ENCODE measurements around the gene ANTXRL. TPM values are rescaled to one million over a fixed set of nuclear protein-coding genes. Genes with fewer than 3 reads are reported as not detected.
"Not testable (repeated sequence)": the region's sequence is repeated elsewhere in the genome, so short reads cannot be mapped to it uniquely, and the experiment has no call there.

Gene ANTXRL
- total RNA-seq, 1 donor from 2014 or later, result not detected

- no peak for ATAC-seq
- DNase-seq (ENCODE audit: low spot score), result peak; percentile 41
Measured at GRCh38 chr10:46292573-46293023, 5.8 kb downstream of the ANTXRL start.

DNA sequence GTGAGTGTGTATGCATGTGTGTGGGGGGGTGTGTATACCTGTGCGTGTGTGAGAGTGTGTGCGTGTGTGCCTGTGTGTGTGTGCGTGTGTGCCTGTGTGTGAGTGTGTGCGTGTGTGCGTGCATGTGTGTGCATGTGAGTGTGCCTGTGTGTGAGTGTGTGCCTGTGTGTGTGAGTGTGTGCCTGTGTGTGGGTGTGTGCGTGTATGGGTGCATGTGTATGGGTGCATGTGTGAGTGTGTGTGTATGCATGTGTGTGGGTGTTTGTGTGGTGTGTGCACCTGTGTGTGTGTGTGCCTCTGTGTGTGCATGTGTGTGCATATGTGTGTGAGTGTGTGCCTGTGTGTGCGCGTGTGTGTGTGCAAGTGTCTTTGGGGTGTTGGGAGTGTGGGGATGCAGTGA, 6.4 kb downstream of the ANTXRL start:
- ATAC-seq, result no peak
- DNase-seq (ENCODE audit: low spot score), result peak; percentile 10

- ATAC-seq, result peak; percentile 56
- peak; percentile 49 for DNase-seq (ENCODE audit: low spot score)
Measured at GRCh38 chr10:46293832-46294640, 7.2 kb downstream of the ANTXRL start.

DNA sequence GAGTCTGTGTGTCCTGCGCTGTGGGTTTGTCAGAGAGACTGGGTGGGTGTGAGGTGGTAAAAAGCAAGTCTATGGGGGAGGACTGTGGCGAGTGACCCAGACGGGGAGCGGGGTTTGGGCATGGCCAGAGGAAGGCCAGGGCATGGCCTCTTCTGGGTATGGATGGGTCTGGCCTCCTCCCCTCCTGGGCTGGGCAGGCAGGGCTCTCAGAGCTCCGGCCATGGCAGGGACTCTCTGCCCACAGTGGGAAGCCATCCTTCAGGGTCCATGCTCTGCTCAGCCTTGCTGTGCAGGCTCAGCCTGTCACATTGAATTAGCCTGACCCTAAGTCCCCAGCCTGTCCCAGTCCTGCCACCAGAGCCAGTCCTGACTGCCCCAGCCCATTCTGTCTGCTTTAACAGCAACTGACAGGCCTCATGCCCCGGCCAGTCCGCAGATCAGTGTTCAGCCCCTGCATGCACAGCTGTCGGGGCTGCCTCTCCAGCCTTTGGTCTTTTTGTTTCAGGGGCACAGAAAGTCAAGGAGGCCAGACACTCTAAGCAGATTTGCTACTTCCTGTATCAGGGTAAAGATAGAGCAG, 7.9 kb downstream of the ANTXRL start:
- ATAC-seq, result no peak
- peak; percentile 43 for DNase-seq (ENCODE audit: low spot score)

- ATAC-seq; DNase-seq (ENCODE audit: low spot score): not testable (repeated sequence)
Measured at GRCh38 chr10:46295350-46296010, 8.7 kb downstream of the ANTXRL start.

GRCh38 chr10:46296086-46296485, 9.3 kb downstream of the ANTXRL start:
- not testable (repeated sequence) for DNase-seq (ENCODE audit: low spot score); ATAC-seq

GRCh38 chr10:46296641-46297141, 9.9 kb downstream of the ANTXRL start:
- ATAC-seq, result no peak
- peak; percentile 45 for DNase-seq (ENCODE audit: low spot score)

DNA sequence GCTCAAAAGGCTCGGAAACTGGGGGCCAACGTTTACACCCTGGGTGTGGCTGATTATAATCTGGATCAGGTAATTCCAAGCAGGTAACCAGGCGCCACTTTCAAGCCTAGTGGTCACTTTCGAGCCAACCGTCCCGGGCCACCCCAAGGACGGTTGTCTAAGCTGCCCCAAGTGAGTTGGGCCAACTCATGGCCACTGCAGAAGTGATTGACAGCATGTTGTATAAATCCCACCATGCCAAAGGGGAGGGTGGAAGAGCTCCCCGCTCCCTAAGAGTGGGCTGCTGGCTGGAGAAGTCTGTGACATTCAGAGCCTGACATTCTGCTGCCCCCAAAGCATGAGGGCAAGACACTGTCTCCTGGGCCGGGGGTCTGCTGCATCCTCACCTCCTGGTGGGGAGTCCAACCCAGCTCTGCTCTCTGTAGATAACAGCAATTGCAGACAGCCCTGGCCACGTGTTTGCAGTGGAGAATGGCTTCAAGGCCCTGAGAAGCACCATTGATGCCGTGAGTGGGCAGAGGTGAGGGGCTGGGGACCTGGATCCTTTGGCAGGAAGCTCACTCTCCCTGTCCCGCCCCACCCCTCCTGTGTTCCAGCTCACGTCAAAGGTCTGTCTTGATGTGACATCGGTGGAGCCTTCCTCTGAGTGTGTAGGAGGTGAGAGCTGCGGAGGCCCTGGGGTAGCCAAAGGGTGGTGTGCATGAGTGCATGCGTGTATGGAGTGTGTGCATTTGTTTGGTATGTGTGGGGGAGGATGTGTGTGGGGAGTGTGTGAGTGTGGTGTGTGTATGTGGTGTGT, 10.8 kb downstream of the ANTXRL start:
- ATAC-seq (no peak), DNase-seq (ENCODE audit: low spot score) (peak; percentile 41)

DNA sequence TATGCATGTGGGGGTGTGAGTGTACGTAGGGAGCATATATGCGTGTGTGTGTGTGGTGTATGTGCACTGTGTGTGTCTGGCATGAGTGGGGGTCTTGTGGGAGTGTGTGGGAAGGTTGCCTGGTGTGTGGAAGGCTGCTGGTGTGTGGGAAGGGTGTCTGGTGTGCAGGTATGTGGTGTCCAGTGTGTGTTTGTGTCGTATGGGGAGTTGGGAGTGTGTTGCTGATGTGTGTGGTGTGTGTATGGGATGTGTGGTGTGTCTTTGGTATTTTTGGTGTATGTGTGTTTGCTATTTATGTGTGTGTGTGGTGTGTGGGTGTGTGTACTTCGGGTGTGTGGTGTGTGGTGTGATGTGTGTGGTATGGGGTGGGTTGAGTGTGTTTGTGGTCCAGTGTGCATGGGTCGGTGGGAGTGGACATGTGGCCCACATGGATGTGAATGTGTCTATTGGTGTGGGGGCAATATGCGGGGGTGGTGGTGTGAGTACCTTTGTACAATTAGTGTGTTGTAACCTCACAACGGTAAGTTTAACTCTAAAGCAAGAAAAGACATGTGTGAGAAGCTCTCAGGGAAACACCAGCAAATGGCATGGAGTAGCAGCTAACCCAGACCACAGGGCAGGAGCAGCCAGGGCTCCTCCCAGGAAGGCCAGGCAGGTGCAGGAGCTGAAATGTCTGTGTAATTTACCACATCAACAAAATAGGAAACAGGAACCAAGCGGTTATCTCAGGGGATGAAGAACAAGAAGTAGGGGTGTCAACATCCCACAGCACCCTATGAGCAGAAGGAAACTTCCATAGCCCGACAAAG, 11.9 kb downstream of the ANTXRL start:
- ATAC-seq (no peak), DNase-seq (ENCODE audit: low spot score) (peak; percentile 41)

DNA sequence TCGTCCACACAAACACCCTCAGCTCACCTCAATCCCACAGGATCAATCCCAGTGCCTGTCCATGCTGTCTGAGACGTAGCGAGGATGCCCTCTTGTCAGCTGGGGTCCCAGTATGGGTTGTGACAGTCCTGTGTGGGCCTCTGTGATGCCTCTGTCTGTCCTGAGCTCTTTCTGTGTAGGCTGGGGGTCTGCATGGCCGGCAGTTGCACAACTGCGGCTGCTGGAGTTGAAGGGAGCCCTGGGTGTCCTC, 12.4 kb downstream of the ANTXRL start:
- no peak for DNase-seq (ENCODE audit: low spot score)
- no peak for ATAC-seq

DNA sequence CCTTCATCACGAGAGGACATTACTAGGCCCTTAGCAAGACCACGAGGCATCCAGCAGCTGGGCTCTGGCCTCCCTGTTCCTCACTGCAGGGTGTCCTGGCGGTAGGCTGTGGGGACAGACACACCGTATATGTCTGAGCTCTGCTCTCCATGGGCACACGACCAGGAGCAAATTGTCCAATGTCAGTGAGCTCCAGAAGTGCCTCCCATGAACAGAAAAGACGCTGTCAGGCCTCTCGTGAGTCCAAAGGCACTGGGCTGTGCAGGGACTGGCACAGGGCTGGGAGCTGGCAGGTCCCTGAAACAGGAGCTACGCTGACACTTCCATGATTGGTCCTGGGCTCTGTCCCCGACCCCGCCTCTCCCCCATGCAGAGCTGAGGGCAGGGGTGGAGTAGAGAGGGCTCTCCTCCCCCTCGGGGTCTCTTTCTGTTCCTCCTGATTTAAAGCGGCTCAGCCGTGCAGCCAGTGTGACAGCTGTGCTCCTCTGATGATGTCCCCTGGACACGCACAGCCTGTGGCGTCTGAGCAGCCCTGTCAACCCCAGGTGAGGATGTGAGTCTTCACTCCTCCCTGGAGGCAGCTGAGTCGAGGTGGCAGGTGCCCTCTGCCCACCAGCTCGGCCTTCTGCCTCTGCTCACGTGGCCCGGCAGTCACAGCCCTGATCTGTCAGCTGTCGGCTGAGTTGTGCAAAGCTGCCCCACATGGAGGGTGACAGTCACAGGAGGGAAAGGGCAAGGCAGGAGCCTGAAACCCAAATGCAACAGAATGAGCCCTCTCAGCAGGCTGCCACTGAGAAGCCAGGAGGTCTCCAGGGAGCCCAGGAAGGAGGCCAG, 13.0 kb downstream of the ANTXRL start:
- no peak for ATAC-seq
- DNase-seq (ENCODE audit: low spot score), result peak; percentile 47

GRCh38 chr10:46300370-46300711, 13.5 kb downstream of the ANTXRL start:
- ATAC-seq, result not testable (repeated sequence)
- DNase-seq (ENCODE audit: low spot score), result peak; percentile 41

DNA sequence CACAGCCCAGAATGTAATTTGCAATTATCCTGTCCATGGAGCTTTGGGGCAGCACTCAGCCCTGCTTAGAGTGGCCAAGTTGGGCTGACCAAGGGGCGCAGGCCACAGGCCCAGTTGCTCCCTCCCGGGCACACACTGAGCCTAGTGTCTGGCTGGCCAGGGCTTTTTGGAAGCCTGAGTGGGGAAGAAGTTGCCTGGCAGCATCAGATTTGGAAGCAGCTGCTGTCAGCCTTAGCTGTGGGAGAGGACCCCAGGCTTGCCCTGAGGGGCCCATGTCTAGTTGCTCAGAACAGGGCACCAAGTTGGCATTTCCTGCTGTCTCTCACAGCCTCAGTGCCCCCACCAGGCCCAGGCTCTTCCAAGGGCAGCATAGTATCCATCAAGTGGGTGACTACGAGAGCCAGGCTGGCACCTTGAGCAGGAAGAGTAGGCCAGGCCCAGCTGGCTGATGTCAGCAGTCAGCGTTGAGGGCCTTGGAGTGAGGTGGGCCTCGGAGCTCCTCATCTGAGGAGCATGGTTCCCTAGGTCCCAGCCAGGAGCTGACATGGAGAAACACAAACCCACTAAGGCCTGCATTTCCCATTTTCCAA, 14.4 kb downstream of the ANTXRL start:
- DNase-seq (ENCODE audit: low spot score) (peak; percentile 43), ATAC-seq (no peak)

GRCh38 chr10:46301721-46302479, 15.1 kb downstream of the ANTXRL start:
- peak; percentile 43 for DNase-seq (ENCODE audit: low spot score)
- no peak for ATAC-seq

GRCh38 chr10:46302765-46303352, 16.1 kb downstream of the ANTXRL start:
- DNase-seq (ENCODE audit: low spot score), result peak; percentile 38
- not testable (repeated sequence) for ATAC-seq

DNA sequence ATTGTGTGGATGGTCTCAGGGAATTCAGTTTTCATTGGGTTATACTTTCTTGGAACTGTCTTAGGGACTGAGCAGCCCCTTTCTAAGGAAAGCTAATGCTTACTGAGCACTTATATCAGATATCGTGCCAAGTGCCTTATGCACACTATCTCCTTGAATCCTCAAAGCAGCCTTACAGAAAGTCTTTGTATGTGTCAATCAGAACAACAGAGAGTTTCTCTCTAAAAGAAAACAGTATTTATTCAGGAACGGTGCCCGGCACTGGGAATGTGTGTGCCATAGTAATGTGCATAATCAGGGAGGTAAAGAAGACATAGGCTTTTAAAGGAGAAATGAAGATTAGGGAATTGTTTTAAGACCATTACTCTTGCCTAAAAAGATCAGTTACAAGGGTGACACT, 17.3 kb downstream of the ANTXRL start:
- DNase-seq (ENCODE audit: low spot score), result no peak
- ATAC-seq, result no peak

DNA sequence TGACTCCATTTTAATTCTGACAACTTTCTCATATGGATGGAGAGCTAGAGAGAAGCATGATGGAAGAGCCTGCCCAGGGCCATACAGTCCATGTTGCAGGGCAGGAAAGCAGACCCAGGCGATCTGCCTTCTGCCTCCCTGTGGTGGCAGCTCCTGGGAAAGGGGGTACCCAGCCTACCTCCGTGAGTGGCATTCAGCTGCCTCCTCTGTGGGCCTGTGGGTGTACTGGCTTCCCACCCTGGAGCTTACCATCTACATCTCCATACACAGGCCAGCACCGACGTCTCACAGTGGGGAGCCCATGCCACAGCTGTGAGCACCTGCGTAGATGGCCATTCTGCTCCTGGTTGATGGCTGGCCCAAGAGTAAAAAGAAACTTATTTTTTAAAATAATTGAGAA, 17.9 kb downstream of the ANTXRL start:
- DNase-seq (ENCODE audit: low spot score), result peak; percentile 33
- ATAC-seq, result not testable (repeated sequence)
